GM21381 (cell line): Measurements from ENCODE around the gene GAP43.

Source experiments
- ATAC-seq: cut with Tn5 transposase; IDR thresholded peaks from one replicate; pipeline ENCODE4 v1.9.1; 2021; ENCODE audit warnings: mild to moderate bottlenecking, moderate library complexity; ENCODE audit not compliant: unreplicated experiment

The GAP43 gene

DNA sequence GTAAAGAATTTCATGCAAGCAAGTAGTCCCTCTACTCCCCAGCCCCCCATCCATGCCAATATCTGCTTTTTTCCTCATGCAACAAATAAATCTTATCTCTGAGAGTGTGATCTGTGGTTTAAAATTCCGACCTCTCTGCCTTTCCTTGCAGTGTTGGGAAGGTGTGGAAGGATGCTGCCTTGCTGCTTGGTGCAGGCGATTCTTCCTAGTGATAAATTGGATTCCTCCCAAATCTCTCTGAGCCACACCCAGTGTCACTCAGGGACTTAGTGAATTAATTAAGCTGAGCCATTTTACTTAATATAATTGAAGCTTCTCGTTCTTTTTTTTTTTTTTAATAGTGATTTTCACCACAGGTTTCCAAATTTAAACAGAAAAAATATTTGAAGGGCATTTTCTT is 3.4 kb downstream of the GAP43 start:
- ATAC-seq: no peak

DNA sequence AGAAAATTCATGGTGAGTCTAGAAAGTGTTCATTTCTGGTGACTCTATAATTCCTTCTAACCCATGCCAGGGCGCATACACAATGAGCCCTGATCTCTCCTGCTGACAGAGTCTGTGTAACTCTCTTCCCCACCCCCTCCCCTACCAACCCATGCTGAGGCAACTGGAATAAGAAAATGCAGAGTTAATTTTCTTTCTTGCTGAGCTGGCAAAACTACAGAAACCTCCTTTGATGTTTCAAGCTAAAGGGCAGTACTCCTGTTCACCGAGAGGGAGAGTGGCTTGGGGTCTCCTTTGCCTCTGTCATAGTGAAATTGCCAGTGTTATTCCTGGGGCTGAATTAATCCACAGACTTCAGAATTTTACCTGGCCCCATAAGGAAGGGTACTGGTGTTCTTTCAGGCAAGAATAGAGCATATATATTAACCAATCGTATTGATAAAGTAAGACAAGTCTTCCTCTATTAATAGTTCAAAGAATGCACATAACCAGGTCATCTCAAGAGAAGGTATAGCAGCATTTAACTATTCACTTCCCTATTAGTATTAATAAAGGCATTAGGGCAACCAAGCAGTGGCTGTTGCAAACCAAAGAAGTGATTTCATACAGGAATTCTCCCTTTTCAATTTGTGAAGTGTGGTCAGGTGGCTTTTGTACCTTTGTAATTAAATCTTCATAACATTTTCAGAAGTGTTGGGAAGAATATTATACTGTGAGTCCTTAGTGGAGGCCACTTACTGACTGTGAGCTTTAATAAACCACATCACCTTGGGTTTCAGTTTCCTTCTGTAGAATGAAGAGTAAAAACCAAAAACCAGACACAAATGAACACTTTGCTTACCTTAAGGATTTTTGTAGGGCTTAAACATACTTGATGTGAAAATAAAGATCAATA is 4.1 kb downstream of the GAP43 start:
- ATAC-seq: peak; percentile 77

GRCh38 chr3:115628075-115628412 is 4.7 kb downstream of the GAP43 start:
- peak; percentile 37 for ATAC-seq

DNA sequence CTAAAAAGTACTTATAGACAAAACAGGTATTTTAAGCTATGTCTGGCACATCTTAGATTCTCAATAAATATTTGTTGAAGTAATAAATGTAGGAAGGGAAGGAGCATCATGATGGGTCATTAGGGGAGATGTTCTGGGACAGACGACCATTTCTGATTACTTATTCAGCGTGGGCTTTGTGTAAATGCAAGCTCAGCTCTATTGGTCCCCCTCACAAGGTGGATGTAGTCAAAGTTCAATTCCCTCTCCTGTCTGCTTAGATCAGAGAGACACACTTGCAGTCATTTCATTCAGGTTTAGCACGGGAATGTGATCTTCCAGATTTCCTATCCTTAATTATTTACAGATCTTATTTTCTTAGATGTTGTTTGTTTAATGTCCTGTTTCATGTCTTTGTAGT is 7.5 kb downstream of the GAP43 start:
- ATAC-seq: no peak

GRCh38 chr3:115632026-115632425 is 8.7 kb downstream of the GAP43 start:
- no peak for ATAC-seq

DNA sequence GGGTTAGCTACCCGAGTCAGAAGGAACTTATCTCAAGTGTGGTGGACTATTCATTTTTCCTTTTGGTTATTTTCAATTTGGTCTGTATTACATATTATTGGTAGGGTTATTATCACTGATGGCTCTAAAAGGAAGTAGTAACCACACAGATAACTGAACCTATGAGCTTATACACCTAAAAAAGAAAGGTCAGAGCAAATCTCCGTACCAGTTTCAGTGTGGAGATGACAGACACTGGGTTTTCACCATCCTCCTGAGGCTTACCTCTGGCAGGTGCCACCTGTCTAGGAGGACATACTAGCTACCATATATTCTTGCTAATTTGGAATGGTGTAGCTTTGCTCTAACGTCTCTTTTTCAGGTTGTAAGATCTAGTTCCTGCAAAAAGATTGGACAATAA is 10.2 kb downstream of the GAP43 start:
- no peak for ATAC-seq

- no peak for ATAC-seq
Observed at GRCh38 chr3:115634052-115634451, 10.7 kb downstream of the GAP43 start.

DNA sequence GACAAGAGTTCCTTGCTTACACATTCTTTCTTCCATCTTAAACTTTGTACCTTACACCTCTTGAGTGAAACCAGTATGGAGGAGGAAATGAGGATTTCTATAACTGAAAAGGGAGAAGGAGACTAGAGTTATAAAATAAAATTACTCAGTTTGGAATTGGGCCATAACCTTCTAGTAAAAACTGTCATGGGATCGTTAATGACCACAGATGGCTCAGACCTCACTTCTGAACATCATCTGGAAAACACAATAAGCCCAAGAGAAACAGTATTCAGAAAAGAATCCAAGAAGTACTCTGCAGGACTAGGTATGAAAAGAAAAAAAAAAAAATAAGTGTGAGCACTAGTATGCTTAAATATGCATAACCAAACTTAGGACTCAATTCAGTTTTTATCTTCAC is 12.1 kb downstream of the GAP43 start:
- ATAC-seq: no peak

GRCh38 chr3:115638241-115638640 is 14.9 kb downstream of the GAP43 start:
- ATAC-seq: no peak

- no peak for ATAC-seq
Observed at GRCh38 chr3:115638991-115639390, 15.7 kb downstream of the GAP43 start.

DNA sequence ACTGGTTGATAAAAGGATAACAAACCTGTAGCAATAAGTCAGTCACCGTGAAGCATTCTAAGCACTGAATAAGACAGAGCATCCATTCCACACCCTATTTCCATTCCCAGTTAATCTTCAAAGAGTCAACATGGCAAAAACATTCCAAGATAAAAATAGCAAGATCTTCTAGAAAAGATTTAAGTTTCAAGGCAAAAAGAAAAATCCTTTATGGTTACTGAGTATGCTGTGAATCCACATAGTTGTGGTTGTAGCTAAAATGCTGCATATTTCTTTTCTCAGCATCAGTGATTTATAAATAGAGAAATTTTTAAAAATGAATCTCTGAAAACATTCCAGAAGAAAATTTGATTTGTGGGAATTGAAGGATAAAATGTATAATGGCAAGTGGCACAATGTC is 21.1 kb downstream of the GAP43 start:
- no peak for ATAC-seq

GRCh38 chr3:115646027-115646690 is 22.8 kb downstream of the GAP43 start:
- no peak for ATAC-seq

GRCh38 chr3:115648559-115648958 is 25.2 kb downstream of the GAP43 start:
- no peak for ATAC-seq

DNA sequence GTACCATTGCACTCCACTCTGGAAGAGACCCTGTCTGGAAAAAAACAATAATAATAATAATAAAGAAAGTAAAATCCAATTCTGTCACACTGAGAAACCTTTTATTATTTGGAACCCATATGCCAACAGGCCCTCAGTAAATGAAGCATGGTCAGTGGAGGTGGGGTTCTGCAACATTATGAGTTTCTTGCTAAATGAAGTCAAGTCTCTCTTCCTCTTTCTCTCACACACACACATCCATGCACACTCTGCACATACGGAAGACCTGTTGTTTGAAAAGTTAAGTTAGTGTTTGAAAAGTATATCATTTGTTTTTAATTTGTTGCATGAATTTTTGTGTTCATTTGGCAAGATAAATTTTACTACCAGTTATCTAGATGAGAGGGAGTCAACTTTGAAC is 27.8 kb downstream of the GAP43 start:
- ATAC-seq: peak; percentile 51

- ATAC-seq: no peak
Observed at GRCh38 chr3:115651599-115651998, 28.3 kb downstream of the GAP43 start.

DNA sequence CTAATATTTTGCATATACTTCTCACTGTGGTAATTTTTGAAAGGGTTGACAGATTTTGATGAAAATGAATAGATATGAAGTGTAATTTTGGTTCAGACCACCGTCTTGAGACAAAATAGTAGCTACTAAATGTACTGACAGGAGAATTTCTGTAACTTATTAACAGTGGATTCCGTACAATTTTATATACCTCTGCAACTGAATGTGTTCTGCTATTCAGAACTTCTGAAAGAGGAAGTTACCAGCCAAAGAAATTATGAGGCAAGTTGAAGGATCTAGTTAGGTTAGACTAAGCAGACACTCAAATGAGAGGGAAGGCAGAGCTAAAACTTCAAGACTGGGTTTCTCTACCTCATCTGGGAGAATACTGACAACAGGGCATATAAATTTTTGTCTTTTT is 29.4 kb downstream of the GAP43 start:
- ATAC-seq: peak; percentile 61

GRCh38 chr3:115655761-115656282 is 32.5 kb downstream of the GAP43 start:
- ATAC-seq: no peak

DNA sequence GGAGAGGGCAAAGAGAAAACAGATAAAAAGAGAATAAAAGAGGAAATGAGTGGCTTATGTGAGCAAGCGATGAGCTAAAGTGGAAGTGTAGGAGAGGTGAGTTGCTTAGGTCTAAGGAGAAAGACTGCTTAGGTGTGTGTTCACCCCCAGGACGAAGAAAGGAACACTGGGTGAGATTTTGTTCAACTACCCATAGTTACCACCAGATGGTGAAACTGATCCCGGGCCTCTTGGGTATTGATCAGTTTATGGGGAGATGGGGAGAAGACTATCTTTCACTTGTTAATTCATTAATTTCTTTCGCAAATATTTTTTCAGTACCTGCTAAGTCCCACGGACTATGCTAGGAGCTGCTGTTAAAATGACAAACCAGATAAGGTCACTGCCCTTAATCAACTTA is 33.9 kb downstream of the GAP43 start:
- no peak for ATAC-seq

DNA sequence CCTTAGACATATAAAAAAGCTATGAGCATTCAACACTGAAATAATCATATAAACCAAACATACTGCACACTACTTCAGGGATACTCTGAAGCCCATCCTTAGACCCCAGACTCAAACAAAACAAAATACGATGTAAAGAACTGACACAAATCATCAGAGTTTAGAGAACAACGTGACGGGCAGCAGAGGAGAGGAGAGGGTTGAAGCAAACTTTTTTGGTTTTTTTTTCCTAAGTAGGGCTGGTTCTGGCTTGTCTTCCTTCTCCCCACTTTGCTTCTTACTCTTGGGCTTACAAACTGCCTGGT is 34.7 kb downstream of the GAP43 start:
- no peak for ATAC-seq

DNA sequence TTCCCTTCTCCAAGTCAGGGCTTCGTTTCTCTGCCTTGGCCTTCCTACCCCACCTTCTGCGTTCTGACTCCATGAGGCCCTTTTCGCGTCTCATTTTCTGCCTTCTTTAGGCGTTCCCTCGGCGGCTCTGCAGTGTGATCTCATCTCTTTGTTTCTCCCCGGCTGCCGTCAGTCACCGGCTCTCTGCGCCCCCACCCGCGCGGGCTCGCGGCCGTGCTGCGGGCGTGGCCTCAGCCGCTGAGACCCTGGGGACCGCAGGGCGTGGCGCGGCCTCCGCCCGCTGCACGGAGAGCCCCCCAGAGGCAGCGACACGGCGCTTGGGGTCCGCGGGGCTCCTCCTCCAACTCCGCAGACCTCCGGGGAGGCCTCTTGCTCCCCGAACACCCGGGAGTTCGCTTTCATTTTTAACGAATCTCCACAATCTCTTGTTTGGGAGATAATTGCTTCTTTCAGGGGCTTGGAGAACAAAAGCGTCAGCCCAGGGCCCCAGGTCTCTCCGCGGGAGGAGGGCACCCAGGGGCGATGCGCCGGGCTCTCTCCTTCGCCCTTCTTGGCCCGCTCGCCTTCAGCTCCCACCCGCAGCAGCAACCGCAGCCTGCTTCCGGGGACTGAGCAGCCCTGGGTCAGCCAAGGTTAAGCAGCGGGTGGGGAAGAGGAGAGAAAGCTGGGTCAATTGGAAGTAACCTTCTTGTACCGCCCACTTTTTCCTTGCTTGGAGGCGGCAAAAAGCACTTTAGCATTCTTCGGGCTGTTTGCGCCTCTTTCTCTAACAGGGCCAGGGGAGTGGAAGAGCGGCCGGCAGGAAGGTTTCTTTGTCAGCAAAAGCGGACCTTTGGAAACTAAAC is 35.2 kb downstream of the GAP43 start:
- ATAC-seq: peak; percentile 86
